Breast epithelium (tissue), 3 donors: ENCODE results near the gene NTRK3.

Experiments
- CTCF ChIP-seq, 3 donors: fragments of 450-650 bp; IDR thresholded peaks; one replicate each; pipeline ENCODE4 v1.5.1; 2016 to 2017; ENCODE audit warnings: antibody characterized with exemption in 3 of 3, mild to moderate bottlenecking in 3 of 3, moderate library complexity in 3 of 3
- POLR2A ChIP-seq: fragments of 450-650 bp; IDR thresholded peaks from one replicate; pipeline ENCODE4 v1.6.1; 2016; ENCODE audit warnings: antibody characterized with exemption, mild to moderate bottlenecking, moderate library complexity
- POLR2AphosphoS5 ChIP-seq, 3 donors: sonication (generic); formaldehyde crosslinking; IDR thresholded peaks; one replicate each; pipeline ENCODE4 v1.6.1; 2017; ENCODE audit warnings: antibody characterized with exemption in 3 of 3

GRCh38 chr15:88230823-88231222 lies 25.7 kb downstream of the NTRK3 start:
- no peak for TF ChIP-seq CTCF (IDR thresholded peaks at IDR 0.05)
- TF ChIP-seq POLR2A = no peak
- TF ChIP-seq POLR2AphosphoS5 (IDR thresholded peaks at IDR 0.05) = no peak
